K562 (cell line): Measurements from ENCODE around the gene MYO3B. TPM values are rescaled to one million over a fixed set of nuclear protein-coding genes. Genes with fewer than 3 reads are reported as not detected.

ENCODE experiments used
- ATAC-seq: fragments of 200-7000 bp; cut with Tn5 transposase; 3 replicates; pipeline ENCODE4 v1.9.1; 2020; ENCODE audit warnings: moderate library complexity
- BruUV-seq: library from RNA; stranded (reverse); fragments of 400-500 nt; replicated peaks from 2 replicates; lab custom pipeline; 2021; lab: Mats Ljungman, UMichigan
- CTCF ChIA-PET: fragments of 300-600 bp; formaldehyde crosslinking; extraction: SDS; loops from one replicate; lab custom pipeline; 2021; ENCODE audit warnings: low intra/inter-chr PET ratio; lab: Yijun Ruan, JAX
- POLR2A ChIA-PET: fragments of 300-600, 350-650 bp; sonication (Branson Sonifier 250); formaldehyde crosslinking; extraction: SDS; loops from one replicate; lab custom pipeline; 2021; ENCODE audit warnings: antibody characterized with exemption, inconsistent platforms; lab: Yijun Ruan, JAX
- DNase-seq, 4 experiments: peaks; one replicate each; pipeline versions ENCODE4 v3.0.0 to v3.0.0-alpha.2; 2011 to 2018; ENCODE audit warnings: low spot score in 3 of 4, mixed read lengths in 3 of 4; ENCODE audit errors: extremely low read depth in 1 of 4
- FAIRE-seq: peaks from 2 replicates; lab custom pipeline; 2011; peaks lifted over from hg19 to GRCh38; lab: Jason Lieb, UNC
- H2AFZ ChIP-seq: 2 replicates; pipeline ENCODE4 v1.6.0; 2011; ENCODE audit warnings: low read depth, low read length, control low read depth, inconsistent platforms
- H3K27ac ChIP-seq: fragments of 200-600 bp; 3 replicates; pipeline ENCODE4 v1.8.0; 2011; ENCODE audit warnings: low read depth, mild to moderate bottlenecking, control low read depth, inconsistent platforms, low read length, moderate library complexity, mixed read lengths; ENCODE audit errors: extremely low read depth
- H3K27me3 ChIP-seq, 2 experiments: fragments of 300-600 bp in 1 of 2; 2 replicates in 1 of 2; 3 replicates in 1 of 2; pipeline versions ENCODE4 v1.6.0 to v1.8.0; 2011; ENCODE audit warnings: inconsistent platforms in 2 of 2, low read length in 2 of 2, mild to moderate bottlenecking in 1 of 2, mixed read lengths in 1 of 2, moderate library complexity in 1 of 2; ENCODE audit not compliant: control insufficient read depth in 2 of 2, insufficient read depth in 2 of 2
- H3K36me3 ChIP-seq: fragments of 300-600 bp; 3 replicates; pipeline ENCODE4 v1.8.0; 2011; ENCODE audit warnings: mild to moderate bottlenecking, low read length, inconsistent platforms; ENCODE audit not compliant: control insufficient read depth, insufficient read depth
- H3K4me1 ChIP-seq, 2 experiments: fragments of 200-600 bp in 1 of 2; replicated peaks in 1 of 2; 2 replicates in 1 of 2; 3 replicates in 1 of 2; pipeline versions ENCODE4 v1.5.1 to v1.8.0; 2011; ENCODE audit warnings: inconsistent platforms in 2 of 2, low read length in 2 of 2, mild to moderate bottlenecking in 1 of 2, mixed read lengths in 1 of 2, moderate library complexity in 1 of 2; ENCODE audit not compliant: control insufficient read depth in 2 of 2, insufficient read depth in 2 of 2
- H3K4me2 ChIP-seq: 2 replicates; pipeline ENCODE4 v1.6.1; 2011; ENCODE audit warnings: low read length, control low read depth, inconsistent platforms, mixed read lengths; ENCODE audit not compliant: insufficient read depth
- H3K4me3 ChIP-seq: fragments of 200-600 bp; sonication (generic), shearing (Covaris generic); 2 replicates; pipeline ENCODE4 v1.5.1; 2016; ENCODE audit warnings: control low read depth, inconsistent platforms
- H3K79me2 ChIP-seq: fragments of 200-600 bp; 3 replicates; pipeline ENCODE4 v1.8.0; 2011; ENCODE audit warnings: low read length, inconsistent platforms; ENCODE audit not compliant: control insufficient read depth, insufficient read depth
- H3K9ac ChIP-seq, 2 experiments: 2 replicates each; pipeline versions ENCODE4 v1.6.0 to v1.6.1; 2011; ENCODE audit warnings: low read depth in 2 of 2, low read length in 2 of 2, control low read depth in 1 of 2, inconsistent platforms in 1 of 2, mild to moderate bottlenecking in 1 of 2, mixed read lengths in 1 of 2; ENCODE audit not compliant: insufficient read depth in 1 of 2
- H3K9me1 ChIP-seq: one replicate; pipeline ENCODE4 v1.6.0; 2011; ENCODE audit warnings: inconsistent platforms, mild to moderate bottlenecking, low read length, moderate library complexity; ENCODE audit not compliant: control insufficient read depth, insufficient read depth
- H3K9me3 ChIP-seq: replicated peaks from 2 replicates; pipeline ENCODE4 v1.5.1; 2011; ENCODE audit warnings: low read depth, low read length, inconsistent platforms; ENCODE audit not compliant: control insufficient read depth, insufficient read depth
- H4K20me1 ChIP-seq: replicated peaks from 2 replicates; pipeline ENCODE4 v1.6.1; 2011; ENCODE audit warnings: low read length, inconsistent platforms, mixed read lengths; ENCODE audit not compliant: control insufficient read depth, insufficient read depth
- CCAR2 ChIP-seq: fragments of 200-400 bp; formaldehyde crosslinking; IDR thresholded peaks from 2 replicates; pipeline ENCODE4 v1.6.1; 2017; ENCODE audit warnings: mild to moderate bottlenecking, low read depth, low read length
- CCNT2 ChIP-seq: IDR thresholded peaks from 2 replicates; pipeline ENCODE4 v1.6.1; 2011; ENCODE audit warnings: borderline replicate concordance, low read depth, mild to moderate bottlenecking, moderate library complexity, mixed read lengths, low read length; ENCODE audit not compliant: insufficient read length; ENCODE audit errors: extremely low read depth
- CEBPB ChIP-seq: fragments of 450-650 bp; IDR thresholded peaks from 2 replicates; pipeline ENCODE4 v1.6.1; 2016; ENCODE audit warnings: missing genetic modification characterization, missing compliant biosample characterization
- ELF1 ChIP-seq: fragments of 200-800 bp; sonication (Bioruptor generic); IDR thresholded peaks from 2 replicates; pipeline ENCODE4 v1.6.1; 2016; ENCODE audit warnings: missing genetic modification characterization, missing compliant biosample characterization
- ELF4 ChIP-seq: fragments of 450-650 bp; formaldehyde crosslinking; IDR thresholded peaks from 2 replicates; pipeline ENCODE4 v1.4.0; 2022; ENCODE audit warnings: missing genetic modification characterization
- GATA2 ChIP-seq: sonication (generic); formaldehyde crosslinking; IDR thresholded peaks from 2 replicates; pipeline ENCODE4 v1.4.0; 2020; ENCODE audit warnings: mild to moderate bottlenecking, missing genetic modification reagents
- GATAD2B ChIP-seq: fragments of 450-650 bp; IDR thresholded peaks from 2 replicates; pipeline ENCODE4 v1.6.1; 2017; ENCODE audit warnings: mild to moderate bottlenecking, borderline replicate concordance
- HDAC1 ChIP-seq, 2 experiments: fragments of 450-650 bp; IDR thresholded peaks; 2 replicates each; pipeline ENCODE4 v1.6.1; 2016 to 2017; ENCODE audit warnings: inconsistent platforms in 1 of 2, mild to moderate bottlenecking in 1 of 2, moderate library complexity in 1 of 2
- HSF4 ChIP-seq: fragments of 250-450 bp; sonication (Bioruptor Pico); IDR thresholded peaks from 2 replicates; pipeline ENCODE4 v2.1.2; 2022; ENCODE audit warnings: mild to moderate bottlenecking, moderate library complexity, borderline replicate concordance
- ID3 ChIP-seq, 2 experiments: fragments of 250-450 bp in 1 of 2; fragments of 450-650 bp in 1 of 2; sonication (Bioruptor Pico) in 1 of 2; IDR thresholded peaks; 2 replicates each; pipeline versions ENCODE4 v1.6.1 to v1.8.0; 2016 to 2021; ENCODE audit warnings: mild to moderate bottlenecking in 2 of 2, moderate library complexity in 2 of 2, missing compliant biosample characterization in 1 of 2, missing genetic modification characterization in 1 of 2
- KDM5B ChIP-seq: fragments of 200-600 bp; sonication (generic); IDR thresholded peaks from 2 replicates; pipeline ENCODE4 v1.6.1; 2012; ENCODE audit warnings: low read depth, mild to moderate bottlenecking, moderate library complexity, low read length, control low read depth, inconsistent platforms; ENCODE audit not compliant: insufficient replicate concordance
- MCM5 ChIP-seq: fragments of 450-650 bp; IDR thresholded peaks from 2 replicates; pipeline ENCODE4 v1.6.1; 2016; ENCODE audit warnings: low read depth
- NR2F6 ChIP-seq: fragments of 450-650 bp; formaldehyde crosslinking; IDR thresholded peaks from 2 replicates; pipeline ENCODE4 v1.4.0; 2020; ENCODE audit warnings: mild to moderate bottlenecking
- PHB ChIP-seq: fragments of 250-450 bp; sonication (Bioruptor Pico); IDR thresholded peaks from 2 replicates; pipeline ENCODE4 v1.5.0; 2021
- PREB ChIP-seq: sonication (generic); formaldehyde crosslinking; IDR thresholded peaks from 2 replicates; pipeline ENCODE4 v1.8.1; 2023; ENCODE audit warnings: mild to moderate bottlenecking, missing genetic modification reagents
- RFX7 ChIP-seq: fragments of 250-450 bp; sonication (Bioruptor Pico); IDR thresholded peaks from 2 replicates; pipeline ENCODE4 v1.5.1; 2021; ENCODE audit warnings: mild to moderate bottlenecking
- RUNX1 ChIP-seq: sonication (generic); IDR thresholded peaks from 2 replicates; pipeline ENCODE4 v1.6.1; 2016; ENCODE audit warnings: antibody characterized with exemption, low read depth
- SMAD3 ChIP-seq: fragments of 450-650 bp; formaldehyde crosslinking; conservative IDR thresholded peaks from 2 replicates; pipeline ENCODE4 v1.4.0; 2020; ENCODE audit warnings: mild to moderate bottlenecking
- SMARCA4 ChIP-seq: fragments of 450-650 bp; IDR thresholded peaks from 2 replicates; pipeline ENCODE4 v1.6.1; 2016
- SREBF1 ChIP-seq: fragments of 150-350 bp; IDR thresholded peaks from 2 replicates; pipeline ENCODE4 v1.6.1; 2014; ENCODE audit warnings: antibody characterized with exemption, low read depth, low read length, borderline replicate concordance
- ZKSCAN1 ChIP-seq: fragments of 150-350 bp; IDR thresholded peaks from 2 replicates; pipeline ENCODE4 v1.6.1; 2016; ENCODE audit warnings: low read depth, low read length
- WGBS: fragments of 100-300 bp; shearing (Covaris generic); methylation state at CpG from one replicate; pipeline ENCODE4 v1.1.6; 2016; ENCODE audit warnings: low coverage, mixed read lengths; ENCODE audit not compliant: insufficient coverage; ENCODE audit errors: missing lambda C conversion rate; 5-methylcytosine and 5-hydroxymethylcytosine counted together
- in situ Hi-C: fragments of 300-500 bp; cut with MboI; formaldehyde crosslinking; loops from 4 replicates; pipeline ENCODE4 v1.15.0; 2018; ENCODE audit warnings: inconsistent platforms, mixed read lengths
- intact Hi-C: fragments of 100-400 bp; cut with micrococcal nuclease; formaldehyde crosslinking; loops from 2 replicates; pipeline ENCODE4 v1.14.2; 2022
- polyA plus RNA-seq, 8 experiments: library from polyadenylated mRNA; depleted of rRNA in 4 of 8; stranded (reverse) in 5 of 8; unstranded in 3 of 8; fragments of >200 nt; fragmentation: Nextera tagmentation in 2 of 8; fragmentation: Illumina TruSeq in 1 of 8; extraction: Ambion mirVana in 2 of 8; extraction: Trizol in 1 of 8; gene quantifications; 2 replicates each; pipeline versions ENCODE4 v1.2.1 to v1.2.3, GENCODE V29; 2011 to 2014; ENCODE audit warnings: inconsistent platforms in 1 of 8, missing spikeins in 1 of 8
- total RNA-seq, 7 experiments: library from RNA; depleted of rRNA in 6 of 7; stranded (reverse); fragments of >200 nt in 6 of 7; fragmentation: Illumina TruSeq in 2 of 7; extraction: Trizol in 2 of 7; gene quantifications; 2 replicates each; pipeline versions ENCODE4 v1.2.1 to v1.2.3, GENCODE V29; 2011 to 2021; ENCODE audit warnings: low replicate concordance in 1 of 7

MYO3B gene
- total and polyA plus RNA-seq, 9 of the 15 experiments (the other 6 are each of a cell fraction or from before 2014, with no cell fraction given): 2.7 to 6.5 (median 3.6) TPM

GRCh38 chr2:170142502-170142901, 35.4 kb upstream of the MYO3B start (continued):
- no peak for TF ChIP-seq KDM5B
- TF ChIP-seq RUNX1: no peak
- TF ChIP-seq PREB: 0 out of 2 replicates have a peak, but pooled peaks have one; percentile 41
- no peak for TF ChIP-seq RFX7 (CRISPR knock-in tag)
- 0 out of 2 replicates have a peak, but pooled peaks have one; percentile 21 for TF ChIP-seq ELF1 (tag)
- TF ChIP-seq CEBPB (tag): no peak
- TF ChIP-seq PHB (CRISPR knock-in tag): no peak
- no peak for TF ChIP-seq GATA2 (CRISPR knock-in tag)
- no peak for TF ChIP-seq NR2F6
- no peak for TF ChIP-seq HSF4

GRCh38 chr2:170143045-170143717, 34.8 kb upstream of the MYO3B start:
- in situ Hi-C loops (no loop called here), intact Hi-C loops (loop anchor here (2.0 kb wide), 1 partner anchor 130 kb away; no protein-coding TSS in a partner anchor)
- POLR2A ChIA-PET: interaction anchor here (0.7 to 2.9 kb wide), 7 partner anchors 9 to 58 kb away, joined by 3 to 23 read pairs (median 3); no protein-coding TSS in a partner anchor
- H3K27me3 ChIP-seq: no peaks in the 10 kb centered on the region
- WGBS: 2% methylated on average over 4 of the region's 4 CpGs
- CTCF ChIA-PET: interaction anchor here (0.6 kb wide), 1 partner anchor 1465 kb away, joined by 4 read pairs; no protein-coding TSS in a partner anchor
- H3K4me1 ChIP-seq: peaks cover 28 to 44% of the 10 kb centered on the region in 2 experiments
- no peaks in the 10 kb centered on the region for H3K36me3 ChIP-seq
- peak; percentile 99 for FAIRE-seq
- H3K4me3 ChIP-seq: no peak overlapping the region
- peak overlapping the region; percentile 35 for H2AFZ ChIP-seq
- ATAC-seq: peak; percentile 89
- peak overlapping the region; percentile 67 for H3K4me2 ChIP-seq
- H3K9me1 ChIP-seq: no peaks in the 10 kb centered on the region
- peak overlapping the region in 1 of 2 experiments; percentile 38; a peak in 2 of 4 replicates for H3K9ac ChIP-seq
- H4K20me1 ChIP-seq: no peaks in the 10 kb centered on the region
- H3K79me2 ChIP-seq: no peaks in the 10 kb centered on the region
- no peaks in the 10 kb centered on the region for H3K9me3 ChIP-seq
- peak overlapping the region; percentile 47 for H3K27ac ChIP-seq
- DNase-seq: peak; percentile 80 to 95 (median 88)
- no TSS peak for BruUV-seq
- TF ChIP-seq ZKSCAN1 (peak; percentile 38; the same call in 1 of the 2 replicates), CCAR2 (no peak), SREBF1 (no peak), ID3 (CRISPR knock-in tag; IDR thresholded peaks at IDR 0.05) (no peak), ID3 (tag; IDR thresholded peaks at IDR 0.05) (peak; percentile 71), ELF4 (0 out of 2 replicates have a peak, but pooled peaks have one; percentile 8), MCM5 (no peak), GATAD2B (peak; percentile 80), CCNT2 (peak; percentile 81), HDAC1 (IDR thresholded peaks at IDR 0.05) (peak in 1 of 2 experiments; percentile 88; a peak in 2 of 4 replicates), SMAD3 (CRISPR knock-in tag) (peak; percentile 73; the same call in 1 of the 2 replicates), SMARCA4 (peak; percentile 98)
